HEK293 (cell line): Measurements from ENCODE around the gene MLLT1.

Source experiments
- ZBTB8A ChIP-seq: fragments of 450-650 bp; formaldehyde crosslinking; IDR thresholded peaks from 2 replicates; pipeline ENCODE4 v1.5.1; 2016; ENCODE audit warnings: missing biosample characterization, missing genetic modification characterization
- ZNF274 ChIP-seq, 2 experiments: fragments of 200-500 bp in 1 of 2; fragments of 450-650 bp in 1 of 2; sonication (Bioruptor generic) in 1 of 2; formaldehyde crosslinking in 1 of 2; IDR thresholded peaks; 2 replicates each; pipeline versions ENCODE4 v1.5.1 to v1.6.1; 2014 to 2016; ENCODE audit warnings: borderline replicate concordance in 1 of 2, inconsistent platforms in 1 of 2, low read length in 1 of 2, missing biosample characterization in 1 of 2, missing genetic modification characterization in 1 of 2
- TF ChIP-seq, protein P1 (sequence below): fragments of 450-650 bp; formaldehyde crosslinking; IDR thresholded peaks from 2 replicates; pipeline ENCODE4 v1.5.1; 2016; ENCODE audit warnings: missing biosample characterization, missing genetic modification characterization

DNA sequence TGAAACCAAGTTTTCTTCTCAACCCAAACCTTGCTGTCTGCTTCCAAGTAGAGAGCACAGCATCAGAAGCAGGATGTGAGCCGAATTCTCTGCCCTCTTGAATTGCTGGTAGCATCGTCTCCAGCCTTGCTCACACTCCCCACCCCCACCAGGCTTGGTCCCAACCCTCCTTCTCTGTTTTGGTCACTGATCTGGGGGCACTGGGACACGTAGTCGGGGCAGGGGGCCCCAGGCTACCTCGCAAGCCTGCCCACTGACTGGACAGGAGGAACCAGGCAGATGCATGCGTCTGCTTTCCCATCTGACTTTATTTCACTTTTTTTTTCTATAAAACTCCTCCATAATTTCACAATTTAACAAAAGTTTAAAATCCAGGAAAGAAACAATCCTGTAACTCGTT is 69.7 kb downstream of the MLLT1 start:
- TF ChIP-seq, protein P1, sequence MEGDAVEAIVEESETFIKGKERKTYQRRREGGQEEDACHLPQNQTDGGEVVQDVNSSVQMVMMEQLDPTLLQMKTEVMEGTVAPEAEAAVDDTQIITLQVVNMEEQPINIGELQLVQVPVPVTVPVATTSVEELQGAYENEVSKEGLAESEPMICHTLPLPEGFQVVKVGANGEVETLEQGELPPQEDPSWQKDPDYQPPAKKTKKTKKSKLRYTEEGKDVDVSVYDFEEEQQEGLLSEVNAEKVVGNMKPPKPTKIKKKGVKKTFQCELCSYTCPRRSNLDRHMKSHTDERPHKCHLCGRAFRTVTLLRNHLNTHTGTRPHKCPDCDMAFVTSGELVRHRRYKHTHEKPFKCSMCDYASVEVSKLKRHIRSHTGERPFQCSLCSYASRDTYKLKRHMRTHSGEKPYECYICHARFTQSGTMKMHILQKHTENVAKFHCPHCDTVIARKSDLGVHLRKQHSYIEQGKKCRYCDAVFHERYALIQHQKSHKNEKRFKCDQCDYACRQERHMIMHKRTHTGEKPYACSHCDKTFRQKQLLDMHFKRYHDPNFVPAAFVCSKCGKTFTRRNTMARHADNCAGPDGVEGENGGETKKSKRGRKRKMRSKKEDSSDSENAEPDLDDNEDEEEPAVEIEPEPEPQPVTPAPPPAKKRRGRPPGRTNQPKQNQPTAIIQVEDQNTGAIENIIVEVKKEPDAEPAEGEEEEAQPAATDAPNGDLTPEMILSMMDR (tag by site-specific recombination), result no peak
- TF ChIP-seq ZBTB8A (tag by site-specific recombination) (no peak), ZNF274 (IDR thresholded peaks at IDR 0.05; ENCODE audit: low read length) (no peak), ZNF274 (tag by site-specific recombination; IDR thresholded peaks at IDR 0.05; ENCODE audit: borderline replicate concordance) (no peak)
